MM.1S (cell line): ENCODE results near the gene PDZRN3.

Source experiments
- DNase-seq: peaks from one replicate; pipeline ENCODE4 v3.0.0-alpha.2; 2015
- H2AFZ ChIP-seq: fragments of 300-600 bp; sonication (generic); 2 replicates; pipeline ENCODE4 v1.6.0; 2016; ENCODE audit warnings: antibody characterized with exemption, low read length
- H3F3A ChIP-seq: fragments of 300-600 bp; sonication (generic); 2 replicates; pipeline ENCODE4 v1.6.1; 2016; ENCODE audit warnings: mild to moderate bottlenecking, antibody characterized with exemption, low read length, moderate library complexity, mixed read lengths; ENCODE audit not compliant: insufficient read depth
- H3K27ac ChIP-seq: fragments of 300-600 bp; sonication (generic); 2 replicates; pipeline ENCODE4 v1.5.1; 2016; ENCODE audit warnings: mild to moderate bottlenecking, low read length
- H3K27me3 ChIP-seq: fragments of 300-600 bp; sonication (generic); replicated peaks from 2 replicates; pipeline ENCODE4 v1.6.0; 2016; ENCODE audit warnings: low read length; ENCODE audit not compliant: insufficient read depth
- H3K36me3 ChIP-seq: fragments of 300-600 bp; sonication (generic); replicated peaks from 2 replicates; pipeline ENCODE4 v1.6.1; 2016; ENCODE audit warnings: mild to moderate bottlenecking, low read length, mixed read lengths; ENCODE audit not compliant: insufficient read depth
- H3K4me1 ChIP-seq: fragments of 300-600 bp; sonication (generic); 2 replicates; pipeline ENCODE4 v1.6.1; 2016; ENCODE audit warnings: low read length, mixed read lengths
- H3K4me2 ChIP-seq: fragments of 300-600 bp; sonication (generic); 2 replicates; pipeline ENCODE4 v1.6.0; 2016; ENCODE audit warnings: low read depth, low read length
- H3K4me3 ChIP-seq: fragments of 300-600 bp; sonication (generic); 2 replicates; pipeline ENCODE4 v1.5.1; 2016; ENCODE audit warnings: low read length, mixed read lengths
- H3K79me2 ChIP-seq: fragments of 300-600 bp; sonication (generic); 2 replicates; pipeline ENCODE4 v1.6.1; 2016; ENCODE audit warnings: mixed run types, low read length, mixed read lengths
- H3K9ac ChIP-seq: fragments of 300-600 bp; sonication (generic); 2 replicates; pipeline ENCODE4 v1.6.1; 2016; ENCODE audit warnings: low read length, mixed read lengths
- H3K9me2 ChIP-seq: fragments of 300-600 bp; sonication (generic); replicated peaks from 2 replicates; pipeline ENCODE4 v1.6.1; 2016; ENCODE audit warnings: mild to moderate bottlenecking, low read length, mixed read lengths; ENCODE audit not compliant: insufficient read depth
- H3K9me3 ChIP-seq: fragments of 300-600 bp; sonication (generic); replicated peaks from 2 replicates; pipeline ENCODE4 v1.6.1; 2016; ENCODE audit warnings: mild to moderate bottlenecking, low read length, mixed read lengths; ENCODE audit not compliant: insufficient read depth
- H4K20me1 ChIP-seq: fragments of 300-600 bp; sonication (generic); 2 replicates; pipeline ENCODE4 v1.6.1; 2016; ENCODE audit warnings: mild to moderate bottlenecking, low read length, moderate library complexity, mixed read lengths; ENCODE audit not compliant: insufficient read depth
- EZH2 ChIP-seq: fragments of 300-600 bp; sonication (generic); optimal IDR thresholded peaks from 2 replicates; pipeline ENCODE3; 2017; ENCODE audit warnings: low read depth, mild to moderate bottlenecking, antibody characterized with exemption, low read length, mixed read lengths
- EZH2phosphoT487 ChIP-seq: fragments of 300-600 bp; sonication (generic); IDR thresholded peaks from 2 replicates; pipeline ENCODE4 v1.6.1; 2018; ENCODE audit warnings: antibody characterized with exemption, low read length
- TF ChIP-seq, protein P1 (sequence below): fragments of 300-600 bp; sonication (generic); IDR thresholded peaks from 2 replicates; pipeline ENCODE4 v1.5.1; 2016; ENCODE audit warnings: antibody characterized with exemption, low read length, mixed read lengths

The PDZRN3 gene

DNA sequence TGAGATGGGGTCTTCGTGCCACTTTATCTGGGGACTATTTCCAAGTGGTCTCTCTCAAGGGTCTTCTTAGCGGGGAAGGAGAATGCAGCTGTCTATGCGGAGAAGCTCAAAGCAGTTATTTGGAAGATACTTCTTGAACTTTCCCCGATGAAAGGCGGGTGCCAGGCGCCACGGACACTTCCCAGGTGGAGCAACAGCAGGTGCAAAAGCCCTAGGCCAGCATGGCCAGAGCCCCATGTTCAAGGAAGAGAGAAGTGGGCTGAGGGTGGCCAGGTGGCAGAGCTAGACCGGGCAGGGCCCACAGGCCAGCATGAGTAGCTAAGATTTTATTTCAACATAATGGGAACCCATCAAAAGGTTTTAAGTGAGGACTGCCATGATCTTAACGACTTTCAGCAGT is 232.8 kb downstream of the PDZRN3 start:
- no peak overlapping the region for H3K27ac ChIP-seq
- H3K27me3 ChIP-seq = no peaks in the 10 kb centered on the region
- no peaks in the 10 kb centered on the region for H4K20me1 ChIP-seq
- H3K4me1 ChIP-seq = no peaks in the 10 kb centered on the region
- H3K4me2 ChIP-seq = no peak overlapping the region
- no peak for DNase-seq
- no peaks in the 10 kb centered on the region for H3K9me3 ChIP-seq
- H3K4me3 ChIP-seq = no peak overlapping the region
- H3F3A ChIP-seq = no peaks in the 10 kb centered on the region
- no peaks in the 10 kb centered on the region for H3K36me3 ChIP-seq
- no peaks in the 10 kb centered on the region for H3K79me2 ChIP-seq
- no peak overlapping the region for H3K9ac ChIP-seq
- TF ChIP-seq EZH2phosphoT487 (no peak), EZH2 (no peak)
- TF ChIP-seq, protein P1, sequence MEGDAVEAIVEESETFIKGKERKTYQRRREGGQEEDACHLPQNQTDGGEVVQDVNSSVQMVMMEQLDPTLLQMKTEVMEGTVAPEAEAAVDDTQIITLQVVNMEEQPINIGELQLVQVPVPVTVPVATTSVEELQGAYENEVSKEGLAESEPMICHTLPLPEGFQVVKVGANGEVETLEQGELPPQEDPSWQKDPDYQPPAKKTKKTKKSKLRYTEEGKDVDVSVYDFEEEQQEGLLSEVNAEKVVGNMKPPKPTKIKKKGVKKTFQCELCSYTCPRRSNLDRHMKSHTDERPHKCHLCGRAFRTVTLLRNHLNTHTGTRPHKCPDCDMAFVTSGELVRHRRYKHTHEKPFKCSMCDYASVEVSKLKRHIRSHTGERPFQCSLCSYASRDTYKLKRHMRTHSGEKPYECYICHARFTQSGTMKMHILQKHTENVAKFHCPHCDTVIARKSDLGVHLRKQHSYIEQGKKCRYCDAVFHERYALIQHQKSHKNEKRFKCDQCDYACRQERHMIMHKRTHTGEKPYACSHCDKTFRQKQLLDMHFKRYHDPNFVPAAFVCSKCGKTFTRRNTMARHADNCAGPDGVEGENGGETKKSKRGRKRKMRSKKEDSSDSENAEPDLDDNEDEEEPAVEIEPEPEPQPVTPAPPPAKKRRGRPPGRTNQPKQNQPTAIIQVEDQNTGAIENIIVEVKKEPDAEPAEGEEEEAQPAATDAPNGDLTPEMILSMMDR = no peak
- H3K9me2 ChIP-seq = no peaks in the 10 kb centered on the region
- no peak overlapping the region for H2AFZ ChIP-seq

DNA sequence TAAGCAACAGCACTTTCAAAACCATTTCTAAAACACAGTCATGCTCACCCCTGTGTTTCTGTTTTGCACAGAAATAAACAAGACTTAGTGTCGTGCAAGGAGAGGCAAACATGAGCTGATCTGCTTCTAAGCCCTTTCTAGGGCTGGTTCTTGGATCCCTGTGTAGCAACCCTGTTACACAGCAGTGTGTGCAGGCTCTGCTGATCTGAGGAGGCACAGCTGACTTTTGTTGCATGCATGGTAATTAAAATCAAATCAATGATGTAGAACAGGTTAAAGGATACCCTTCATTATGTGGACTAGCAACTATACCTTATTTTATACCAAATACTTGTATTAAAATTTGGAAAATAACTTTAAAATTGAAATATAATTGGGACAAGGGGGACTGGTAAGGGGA is 234.8 kb downstream of the PDZRN3 start:
- Histone ChIP-seq H2AFZ (no peak overlapping the region), H3F3A (no peaks in the 10 kb centered on the region), H4K20me1 (no peaks in the 10 kb centered on the region), H3K4me3 (no peak overlapping the region), H3K27me3 (no peaks in the 10 kb centered on the region), H3K27ac (no peak overlapping the region), H3K4me2 (no peak overlapping the region), H3K36me3 (no peaks in the 10 kb centered on the region), H3K4me1 (no peaks in the 10 kb centered on the region), H3K9me3 (no peaks in the 10 kb centered on the region), H3K9me2 (no peaks in the 10 kb centered on the region), H3K9ac (no peak overlapping the region), H3K79me2 (no peaks in the 10 kb centered on the region)
- DNase-seq = no peak
- TF ChIP-seq EZH2 = no peak
- TF ChIP-seq, protein P1 = no peak
- no peak for TF ChIP-seq EZH2phosphoT487

DNA sequence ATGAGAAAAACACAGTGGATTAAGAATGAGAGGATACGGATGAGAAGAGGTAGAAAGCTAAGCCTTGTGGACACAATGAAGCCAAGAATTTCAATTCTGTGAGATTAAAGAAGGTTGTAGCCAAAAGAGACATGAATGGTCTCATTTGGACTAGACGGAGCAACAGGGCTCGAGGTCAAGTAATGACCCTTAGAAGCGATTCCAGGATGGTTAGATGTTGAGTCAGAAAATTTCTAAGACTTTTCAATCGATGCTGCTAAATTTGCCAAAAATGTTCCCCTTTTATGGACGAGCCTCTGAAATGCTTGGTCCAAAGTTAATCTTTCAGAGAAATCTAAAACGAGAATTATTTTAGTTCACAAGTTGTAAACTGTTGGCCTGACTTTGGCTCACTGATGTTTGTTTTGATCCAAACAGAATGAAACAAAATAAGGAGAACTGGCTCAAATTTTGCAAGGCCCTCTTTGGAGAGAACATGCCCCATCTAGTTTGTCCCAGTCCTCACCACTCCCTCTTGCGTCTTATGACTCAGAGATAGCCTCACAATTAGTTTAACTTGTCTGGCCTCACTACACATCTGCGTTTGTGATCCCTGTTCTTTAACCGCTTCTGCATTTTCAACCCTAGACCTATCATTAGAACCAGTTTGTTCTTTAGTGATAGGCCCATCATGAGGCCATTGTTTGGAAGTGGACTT is 235.5 kb downstream of the PDZRN3 start:
- Histone ChIP-seq H2AFZ (no peak overlapping the region), H3F3A (no peaks in the 10 kb centered on the region), H3K27me3 (no peaks in the 10 kb centered on the region), H3K9me2 (no peaks in the 10 kb centered on the region), H3K36me3 (no peaks in the 10 kb centered on the region), H3K9ac (no peak overlapping the region), H4K20me1 (no peaks in the 10 kb centered on the region), H3K4me2 (no peak overlapping the region), H3K79me2 (no peaks in the 10 kb centered on the region), H3K4me1 (no peaks in the 10 kb centered on the region), H3K4me3 (no peak overlapping the region), H3K9me3 (no peaks in the 10 kb centered on the region), H3K27ac (no peak overlapping the region)
- no peak for DNase-seq
- TF ChIP-seq EZH2 (no peak), EZH2phosphoT487 (no peak)
- TF ChIP-seq, protein P1 = no peak
